ENCODE results near the gene GNAI3.

GNAI3 gene

GRCh38 chr1:109548321-109549267 is at the start of gene GNAI3:
Gene GNAI3, plus strand, starts transcription at chr1:109548615. Its CDS starts 106 bp downstream, at chr1:109548721.
- in situ Hi-C loops (cut with MboI; ENCODE audit: low sequenced_read_pairs, unreplicated experiment) = loop anchor here (5.0 to 10.0 kb wide), 3 partner anchors 74 to 436 kb away; partner anchors contain the start of gene AHCYL1
- TF ChIP-seq CTCF (IDR thresholded peaks at IDR 0.05; ENCODE audit: borderline replicate concordance, control extremely low read depth, extremely low read depth, insufficient read depth, missing control alignments) = no peak
- peak; percentile 94 for DNase-seq (ENCODE audit: low spot score)

- TF ChIP-seq CTCF (IDR thresholded peaks at IDR 0.05; ENCODE audit: borderline replicate concordance, control extremely low read depth, extremely low read depth, insufficient read depth, missing control alignments) = no peak
- DNase-seq (ENCODE audit: low spot score) = no peak
- in situ Hi-C loops (cut with MboI; ENCODE audit: low sequenced_read_pairs, unreplicated experiment) = loop anchor here (5.0 kb wide), 1 partner anchor 33 kb away; no protein-coding TSS in a partner anchor
These were observed 49.3 kb upstream of the GNAI3 start for GRCh38 chr1:109499081-109499480.

GRCh38 chr1:109499661-109500536 is 48.5 kb upstream of the GNAI3 start:
- DNase-seq (ENCODE audit: low spot score) = no peak
- TF ChIP-seq CTCF (IDR thresholded peaks at IDR 0.05; ENCODE audit: borderline replicate concordance, control extremely low read depth, extremely low read depth, insufficient read depth, missing control alignments) = peak; percentile 28
- in situ Hi-C loops (cut with MboI; ENCODE audit: low sequenced_read_pairs, unreplicated experiment) = loop anchor here (5.0 kb wide), 1 partner anchor 32 kb away; no protein-coding TSS in a partner anchor

- no peak for TF ChIP-seq CTCF (IDR thresholded peaks at IDR 0.05; ENCODE audit: borderline replicate concordance, control extremely low read depth, extremely low read depth, insufficient read depth, missing control alignments)
- DNase-seq (ENCODE audit: low spot score) = no peak
- in situ Hi-C loops (cut with MboI; ENCODE audit: low sequenced_read_pairs, unreplicated experiment) = no loop called here
These were observed 47.5 kb upstream of the GNAI3 start for GRCh38 chr1:109500941-109501381.

- no peak for TF ChIP-seq CTCF (IDR thresholded peaks at IDR 0.05; ENCODE audit: borderline replicate concordance, control extremely low read depth, extremely low read depth, insufficient read depth, missing control alignments)
- DNase-seq (ENCODE audit: low spot score) = no peak
- in situ Hi-C loops (cut with MboI; ENCODE audit: low sequenced_read_pairs, unreplicated experiment) = no loop called here
These were observed 46.6 kb upstream of the GNAI3 start for GRCh38 chr1:109501644-109502363.
